Osteoblast (primary cell): ENCODE data around the gene SBK3. TPM values are rescaled to one million over a fixed set of nuclear protein-coding genes. Genes with fewer than 3 reads are reported as not detected.
A peak's percentile ranks its signal among the peaks of the same experiment; 100 is the strongest.

ENCODE experiments used
- DNase-seq: peaks from one replicate; pipeline ENCODE4 v3.0.0; 2011; ENCODE audit warnings: low spot score, mixed read lengths; ENCODE audit not compliant: insufficient read length; ENCODE audit errors: missing footprints
- H2AFZ ChIP-seq: 2 replicates; pipeline ENCODE4 v1.6.0; 2011; ENCODE audit warnings: mild to moderate bottlenecking, low read length
- H3K27ac ChIP-seq: 2 replicates; pipeline ENCODE4 v1.5.1; 2011; ENCODE audit warnings: mild to moderate bottlenecking, low read depth, low read length, moderate library complexity
- H3K27me3 ChIP-seq: 2 replicates; pipeline ENCODE4 v1.6.0; 2012; ENCODE audit warnings: mild to moderate bottlenecking, control low read depth, inconsistent platforms, low read length, moderate library complexity; ENCODE audit not compliant: insufficient read depth
- H3K36me3 ChIP-seq: 2 replicates; pipeline ENCODE4 v1.5.1; 2011; ENCODE audit warnings: mild to moderate bottlenecking, low read length, control low read depth, moderate library complexity; ENCODE audit not compliant: insufficient read depth
- H3K4me1 ChIP-seq: 2 replicates; pipeline ENCODE4 v1.5.1; 2011; ENCODE audit warnings: mild to moderate bottlenecking, low read length, control low read depth, moderate library complexity; ENCODE audit not compliant: insufficient read depth
- H3K4me2 ChIP-seq: 2 replicates; pipeline ENCODE4 v1.6.0; 2011; ENCODE audit warnings: mild to moderate bottlenecking, low read length; ENCODE audit not compliant: insufficient read depth
- H3K4me3 ChIP-seq: fragments of 200-600 bp; sonication (generic); 3 replicates; pipeline ENCODE4 v1.5.1; 2012; ENCODE audit warnings: mild to moderate bottlenecking, low read length, inconsistent platforms; ENCODE audit not compliant: insufficient read depth
- H3K79me2 ChIP-seq: 2 replicates; pipeline ENCODE4 v1.6.0; 2012; ENCODE audit warnings: mild to moderate bottlenecking, low read length, control low read depth, inconsistent platforms; ENCODE audit not compliant: insufficient read depth
- H3K9me3 ChIP-seq: 2 replicates; pipeline ENCODE4 v1.5.1; 2011; ENCODE audit warnings: low read depth, low read length, control low read depth
- H4K20me1 ChIP-seq: 2 replicates; pipeline ENCODE4 v1.6.0; 2012; ENCODE audit warnings: mild to moderate bottlenecking, low read length, control low read depth; ENCODE audit not compliant: insufficient read depth
- CTCF ChIP-seq: IDR thresholded peaks from 2 replicates; pipeline ENCODE4 v1.5.1; 2011; ENCODE audit warnings: mild to moderate bottlenecking, low read depth, low read length, moderate library complexity; ENCODE audit errors: extremely low read depth
- total RNA-seq: library from RNA; depleted of rRNA; stranded (reverse); fragments of >200 nt; gene quantifications from 2 replicates; pipeline ENCODE4 v1.2.3, GENCODE V29; 2012

SBK3 gene
- total RNA-seq, 1 donor: not detected

- Histone ChIP-seq H3K4me3 (no peak overlapping the region), H3K79me2 (no peaks in the 10 kb centered on the region), H3K36me3 (peaks cover 16% of the 10 kb centered on the region), H4K20me1 (no peaks in the 10 kb centered on the region), H3K9me3 (no peaks in the 10 kb centered on the region), H3K27me3 (no peaks in the 10 kb centered on the region), H2AFZ (no peak overlapping the region), H3K27ac (no peak overlapping the region), H3K4me2 (no peak overlapping the region), H3K4me1 (peaks cover 6% of the 10 kb centered on the region)
- no peak for TF ChIP-seq CTCF
- DNase-seq: peak; percentile 78
Observed at GRCh38 chr19:55591555-55591954, 46.2 kb upstream of the SBK3 start.

- no peak for TF ChIP-seq CTCF
Observed at GRCh38 chr19:55590617-55591016, 45.3 kb upstream of the SBK3 start.

GRCh38 chr19:55590109-55590508 lies 44.8 kb upstream of the SBK3 start:
- Histone ChIP-seq H3K36me3 (peaks cover 6% of the 10 kb centered on the region), H2AFZ (no peak overlapping the region), H3K27ac (no peak overlapping the region), H3K4me2 (no peak overlapping the region), H3K9me3 (no peaks in the 10 kb centered on the region), H3K4me3 (no peak overlapping the region), H4K20me1 (no peaks in the 10 kb centered on the region), H3K27me3 (no peaks in the 10 kb centered on the region), H3K79me2 (no peaks in the 10 kb centered on the region), H3K4me1 (peaks cover 12% of the 10 kb centered on the region)
- TF ChIP-seq CTCF: no peak
- peak; percentile 59 for DNase-seq

More at GRCh38 chr19:55590617-55591016, 45.3 kb upstream of the SBK3 start:
- DNase-seq: peak; percentile 80
- Histone ChIP-seq H3K27me3 (no peaks in the 10 kb centered on the region), H4K20me1 (no peaks in the 10 kb centered on the region), H3K9me3 (no peaks in the 10 kb centered on the region), H3K4me2 (no peak overlapping the region), H3K4me1 (peaks cover 12% of the 10 kb centered on the region), H3K36me3 (peaks cover 11% of the 10 kb centered on the region), H3K79me2 (no peaks in the 10 kb centered on the region), H3K4me3 (no peak overlapping the region), H2AFZ (no peak overlapping the region), H3K27ac (no peak overlapping the region)

- Histone ChIP-seq H3K27me3 (no peaks in the 10 kb centered on the region), H3K4me1 (peaks cover 12% of the 10 kb centered on the region), H3K4me3 (no peak overlapping the region), H4K20me1 (no peaks in the 10 kb centered on the region), H3K27ac (no peak overlapping the region), H2AFZ (no peak overlapping the region), H3K79me2 (no peaks in the 10 kb centered on the region), H3K4me2 (no peak overlapping the region), H3K9me3 (no peaks in the 10 kb centered on the region), H3K36me3 (no peaks in the 10 kb centered on the region)
- DNase-seq: no peak
- TF ChIP-seq CTCF: no peak
Observed at GRCh38 chr19:55588738-55589137, 43.4 kb upstream of the SBK3 start.
